SH-SY5Y (cell line): Measurements from ENCODE around the gene ASPDH.

Experiments used
- GATA2 ChIP-seq: IDR thresholded peaks from 2 replicates; pipeline ENCODE4 v1.6.1; 2011; ENCODE audit warnings: mild to moderate bottlenecking, low read depth, low read length
- GATA3 ChIP-seq: IDR thresholded peaks from 2 replicates; pipeline ENCODE4 v1.6.1; 2011; ENCODE audit warnings: low read depth, mild to moderate bottlenecking, low read length, moderate library complexity

GRCh38 chr19:50512999-50513745 is 541 bp downstream of the ASPDH start:
- TF ChIP-seq GATA2 (no peak), GATA3 (no peak)
